HEK293 (cell line): ENCODE data around the gene CIROP.

Experiments used
- BCL11A ChIP-seq: fragments of 450-650 bp; formaldehyde crosslinking; IDR thresholded peaks from 2 replicates; pipeline ENCODE4 v1.5.1; 2016; ENCODE audit warnings: low read depth, missing biosample characterization, missing genetic modification characterization
- GFI1B ChIP-seq: fragments of 450-650 bp; formaldehyde crosslinking; IDR thresholded peaks from 2 replicates; pipeline ENCODE4 v1.5.1; 2016; ENCODE audit warnings: missing biosample characterization, missing genetic modification characterization
- HOXA7 ChIP-seq: sonication (generic); formaldehyde crosslinking; IDR thresholded peaks from 2 replicates; pipeline ENCODE4 v1.8.1; 2022; ENCODE audit warnings: missing genetic modification reagents, borderline replicate concordance
- IKZF3 ChIP-seq: fragments of 450-650 bp; IDR thresholded peaks from 2 replicates; pipeline ENCODE4 v1.5.0; 2018; ENCODE audit warnings: missing biosample characterization, mild to moderate bottlenecking, missing genetic modification characterization, moderate library complexity
- KLF9 ChIP-seq: fragments of 450-650 bp; formaldehyde crosslinking; IDR thresholded peaks from 2 replicates; pipeline ENCODE4 v1.5.1; 2016; ENCODE audit warnings: missing biosample characterization, missing genetic modification characterization, low read depth
- MYNN ChIP-seq: fragments of 450-650 bp; formaldehyde crosslinking; IDR thresholded peaks from 2 replicates; pipeline ENCODE4 v1.5.1; 2016; ENCODE audit warnings: missing biosample characterization, missing genetic modification characterization, borderline replicate concordance
- SCRT1 ChIP-seq: fragments of 450-650 bp; formaldehyde crosslinking; IDR thresholded peaks from 2 replicates; pipeline ENCODE4 v1.5.1; 2016; ENCODE audit warnings: missing biosample characterization, missing genetic modification characterization, borderline replicate concordance
- SETDB1 ChIP-seq: IDR thresholded peaks from one replicate; pipeline ENCODE4 v1.6.1; 2017; ENCODE audit warnings: mild to moderate bottlenecking, low read length, moderate library complexity, mixed read lengths; ENCODE audit not compliant: insufficient read length
- ZBTB17 ChIP-seq: fragments of 450-650 bp; formaldehyde crosslinking; IDR thresholded peaks from 2 replicates; pipeline ENCODE4 v1.5.1; 2016; ENCODE audit warnings: missing biosample characterization, missing genetic modification characterization
- ZBTB48 ChIP-seq: fragments of 450-650 bp; formaldehyde crosslinking; IDR thresholded peaks from 2 replicates; pipeline ENCODE4 v1.5.1; 2016; ENCODE audit warnings: missing biosample characterization, missing genetic modification characterization
- ZNF121 ChIP-seq: fragments of 450-650 bp; formaldehyde crosslinking; IDR thresholded peaks from 2 replicates; pipeline ENCODE4 v1.5.1; 2016; ENCODE audit warnings: missing biosample characterization, missing genetic modification characterization
- ZNF175 ChIP-seq: fragments of 450-650 bp; formaldehyde crosslinking; IDR thresholded peaks from 2 replicates; pipeline ENCODE4 v1.5.1; 2016; ENCODE audit warnings: missing biosample characterization, missing genetic modification characterization
- ZNF184 ChIP-seq: fragments of 450-650 bp; IDR thresholded peaks from 2 replicates; pipeline ENCODE4 v1.5.1; 2018; ENCODE audit warnings: missing biosample characterization, mild to moderate bottlenecking, missing genetic modification characterization
- ZNF23 ChIP-seq: fragments of 450-650 bp; formaldehyde crosslinking; IDR thresholded peaks from 2 replicates; pipeline ENCODE4 v1.5.1; 2016; ENCODE audit warnings: missing biosample characterization, missing genetic modification characterization, borderline replicate concordance
- ZNF248 ChIP-seq: fragments of 450-650 bp; formaldehyde crosslinking; IDR thresholded peaks from 2 replicates; pipeline ENCODE4 v1.5.1; 2017; ENCODE audit warnings: missing biosample characterization, missing genetic modification characterization
- ZNF292 ChIP-seq: fragments of 450-650 bp; formaldehyde crosslinking; IDR thresholded peaks from 2 replicates; pipeline ENCODE4 v1.5.1; 2016; ENCODE audit warnings: low read depth, missing biosample characterization, missing genetic modification characterization, borderline replicate concordance
- ZNF335 ChIP-seq: fragments of 450-650 bp; formaldehyde crosslinking; conservative IDR thresholded peaks from 2 replicates; pipeline ENCODE4 v1.5.1; 2016; ENCODE audit warnings: missing biosample characterization, missing genetic modification characterization
- ZNF423 ChIP-seq: fragments of 450-650 bp; formaldehyde crosslinking; IDR thresholded peaks from 2 replicates; pipeline ENCODE4 v1.5.1; 2016; ENCODE audit warnings: missing biosample characterization, missing genetic modification characterization
- ZNF510 ChIP-seq: fragments of 450-650 bp; formaldehyde crosslinking; IDR thresholded peaks from 2 replicates; pipeline ENCODE4 v1.5.1; 2018; ENCODE audit warnings: mild to moderate bottlenecking, missing genetic modification characterization, missing biosample characterization; ENCODE audit not compliant: insufficient replicate concordance
- ZNF521 ChIP-seq: fragments of 450-650 bp; formaldehyde crosslinking; IDR thresholded peaks from 2 replicates; pipeline ENCODE4 v1.5.1; 2017; ENCODE audit warnings: missing biosample characterization, mild to moderate bottlenecking, missing genetic modification characterization
- ZNF670 ChIP-seq: fragments of 450-650 bp; formaldehyde crosslinking; IDR thresholded peaks from 2 replicates; pipeline ENCODE4 v1.5.1; 2016; ENCODE audit warnings: missing biosample characterization, missing genetic modification characterization, low read depth
- ZNF701 ChIP-seq: fragments of 450-650 bp; formaldehyde crosslinking; IDR thresholded peaks from 2 replicates; pipeline ENCODE4 v1.5.1; 2016; ENCODE audit warnings: missing biosample characterization, missing genetic modification characterization
- ZNF707 ChIP-seq: fragments of 450-650 bp; formaldehyde crosslinking; IDR thresholded peaks from 2 replicates; pipeline ENCODE4 v1.5.1; 2016; ENCODE audit warnings: missing biosample characterization, missing genetic modification characterization
- ZNF768 ChIP-seq: fragments of 450-650 bp; formaldehyde crosslinking; IDR thresholded peaks from 2 replicates; pipeline ENCODE4 v1.5.1; 2018; ENCODE audit warnings: missing biosample characterization, mild to moderate bottlenecking, missing genetic modification characterization
- ZNF791 ChIP-seq: fragments of 450-650 bp; formaldehyde crosslinking; IDR thresholded peaks from 2 replicates; pipeline ENCODE4 v1.5.1; 2016; ENCODE audit warnings: missing biosample characterization, missing genetic modification characterization
- ZSCAN16 ChIP-seq: fragments of 450-650 bp; formaldehyde crosslinking; IDR thresholded peaks from 2 replicates; pipeline ENCODE4 v1.5.1; 2016; ENCODE audit warnings: missing biosample characterization, missing genetic modification characterization
- TF ChIP-seq, protein P1 (sequence below): fragments of 450-650 bp; IDR thresholded peaks from 2 replicates; pipeline ENCODE4 v1.5.1; 2018; ENCODE audit warnings: missing biosample characterization, mild to moderate bottlenecking, missing genetic modification characterization
- TF ChIP-seq, protein P2 (sequence below): fragments of 450-650 bp; formaldehyde crosslinking; IDR thresholded peaks from 2 replicates; pipeline ENCODE4 v1.5.1; 2016; ENCODE audit warnings: missing biosample characterization, missing genetic modification characterization
- TF ChIP-seq, protein P3 (sequence below): fragments of 450-650 bp; formaldehyde crosslinking; IDR thresholded peaks from 2 replicates; pipeline ENCODE4 v1.5.1; 2016; ENCODE audit warnings: missing biosample characterization, missing genetic modification characterization
- TF ChIP-seq, protein P4 (sequence below): fragments of 450-650 bp; formaldehyde crosslinking; IDR thresholded peaks from 2 replicates; pipeline ENCODE4; 2016; ENCODE audit warnings: missing biosample characterization, missing genetic modification characterization
- TF ChIP-seq, protein P5 (sequence below): fragments of 450-650 bp; formaldehyde crosslinking; IDR thresholded peaks from 2 replicates; pipeline ENCODE4 v1.5.1; 2016; ENCODE audit warnings: missing biosample characterization, missing genetic modification characterization

The CIROP gene

DNA sequence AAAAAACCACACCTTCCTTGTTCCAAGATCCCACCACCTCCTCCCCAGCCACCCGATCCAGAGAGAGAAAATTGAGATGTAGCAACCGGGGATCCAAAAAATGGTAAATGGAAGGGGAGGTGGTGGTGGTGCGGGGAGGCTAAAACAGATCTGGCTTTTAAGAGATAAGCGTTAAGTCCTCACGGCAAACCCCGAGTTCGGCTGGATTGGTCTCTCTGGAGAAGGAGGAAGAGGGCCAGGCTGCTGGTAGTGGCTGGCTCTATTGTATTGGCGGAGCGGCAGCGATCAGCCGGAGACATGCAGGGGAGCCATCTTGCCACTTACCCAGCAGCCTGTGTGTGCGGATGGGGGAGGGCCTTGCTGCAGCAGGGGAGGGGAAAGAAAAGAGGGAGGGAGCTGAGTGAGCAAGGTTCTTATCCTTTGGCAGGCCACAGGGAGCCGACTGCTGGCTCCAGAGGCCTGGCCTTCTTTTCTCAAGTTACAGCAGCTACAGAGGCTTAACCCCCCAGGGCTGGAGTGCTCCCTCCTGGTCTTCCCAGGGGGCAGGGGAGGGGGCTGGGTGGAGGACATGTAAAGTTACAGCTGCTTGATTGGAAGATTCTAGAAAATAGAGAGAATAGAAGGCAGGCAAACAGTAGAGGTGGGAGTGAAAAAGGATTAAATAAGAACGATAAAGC is 33.4 kb downstream of the CIROP start (continued):
- TF ChIP-seq ZNF121 (tag by site-specific recombination): no peak
- TF ChIP-seq ZBTB17: peak; percentile 88
- TF ChIP-seq BCL11A (tag by site-specific recombination): no peak
- TF ChIP-seq ZNF707 (tag by site-specific recombination): no peak
- TF ChIP-seq ZNF292 (tag by site-specific recombination): no peak
- peak; percentile 43; the same call in 1 of the 2 replicates for TF ChIP-seq KLF9 (tag by site-specific recombination)
- TF ChIP-seq ZNF248 (tag by site-specific recombination): no peak
- no peak for TF ChIP-seq ZNF768 (tag by site-specific recombination)
- no peak for TF ChIP-seq SETDB1
- TF ChIP-seq, protein P1, sequence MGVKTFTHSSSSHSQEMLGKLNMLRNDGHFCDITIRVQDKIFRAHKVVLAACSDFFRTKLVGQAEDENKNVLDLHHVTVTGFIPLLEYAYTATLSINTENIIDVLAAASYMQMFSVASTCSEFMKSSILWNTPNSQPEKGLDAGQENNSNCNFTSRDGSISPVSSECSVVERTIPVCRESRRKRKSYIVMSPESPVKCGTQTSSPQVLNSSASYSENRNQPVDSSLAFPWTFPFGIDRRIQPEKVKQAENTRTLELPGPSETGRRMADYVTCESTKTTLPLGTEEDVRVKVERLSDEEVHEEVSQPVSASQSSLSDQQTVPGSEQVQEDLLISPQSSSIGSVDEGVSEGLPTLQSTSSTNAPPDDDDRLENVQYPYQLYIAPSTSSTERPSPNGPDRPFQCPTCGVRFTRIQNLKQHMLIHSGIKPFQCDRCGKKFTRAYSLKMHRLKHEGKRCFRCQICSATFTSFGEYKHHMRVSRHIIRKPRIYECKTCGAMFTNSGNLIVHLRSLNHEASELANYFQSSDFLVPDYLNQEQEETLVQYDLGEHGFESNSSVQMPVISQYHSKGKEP: 0 out of 2 replicates have a peak, but pooled peaks have one; percentile 51
- TF ChIP-seq, protein P2, sequence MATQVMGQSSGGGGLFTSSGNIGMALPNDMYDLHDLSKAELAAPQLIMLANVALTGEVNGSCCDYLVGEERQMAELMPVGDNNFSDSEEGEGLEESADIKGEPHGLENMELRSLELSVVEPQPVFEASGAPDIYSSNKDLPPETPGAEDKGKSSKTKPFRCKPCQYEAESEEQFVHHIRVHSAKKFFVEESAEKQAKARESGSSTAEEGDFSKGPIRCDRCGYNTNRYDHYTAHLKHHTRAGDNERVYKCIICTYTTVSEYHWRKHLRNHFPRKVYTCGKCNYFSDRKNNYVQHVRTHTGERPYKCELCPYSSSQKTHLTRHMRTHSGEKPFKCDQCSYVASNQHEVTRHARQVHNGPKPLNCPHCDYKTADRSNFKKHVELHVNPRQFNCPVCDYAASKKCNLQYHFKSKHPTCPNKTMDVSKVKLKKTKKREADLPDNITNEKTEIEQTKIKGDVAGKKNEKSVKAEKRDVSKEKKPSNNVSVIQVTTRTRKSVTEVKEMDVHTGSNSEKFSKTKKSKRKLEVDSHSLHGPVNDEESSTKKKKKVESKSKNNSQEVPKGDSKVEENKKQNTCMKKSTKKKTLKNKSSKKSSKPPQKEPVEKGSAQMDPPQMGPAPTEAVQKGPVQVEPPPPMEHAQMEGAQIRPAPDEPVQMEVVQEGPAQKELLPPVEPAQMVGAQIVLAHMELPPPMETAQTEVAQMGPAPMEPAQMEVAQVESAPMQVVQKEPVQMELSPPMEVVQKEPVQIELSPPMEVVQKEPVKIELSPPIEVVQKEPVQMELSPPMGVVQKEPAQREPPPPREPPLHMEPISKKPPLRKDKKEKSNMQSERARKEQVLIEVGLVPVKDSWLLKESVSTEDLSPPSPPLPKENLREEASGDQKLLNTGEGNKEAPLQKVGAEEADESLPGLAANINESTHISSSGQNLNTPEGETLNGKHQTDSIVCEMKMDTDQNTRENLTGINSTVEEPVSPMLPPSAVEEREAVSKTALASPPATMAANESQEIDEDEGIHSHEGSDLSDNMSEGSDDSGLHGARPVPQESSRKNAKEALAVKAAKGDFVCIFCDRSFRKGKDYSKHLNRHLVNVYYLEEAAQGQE: peak; percentile 24; the same call in 1 of the 2 replicates
- no peak for TF ChIP-seq ZNF510 (tag by site-specific recombination)
- TF ChIP-seq ZNF23 (tag by site-specific recombination): no peak
- no peak for TF ChIP-seq HOXA7 (CRISPR knock-in tag)
- no peak for TF ChIP-seq SCRT1
- TF ChIP-seq, protein P3, sequence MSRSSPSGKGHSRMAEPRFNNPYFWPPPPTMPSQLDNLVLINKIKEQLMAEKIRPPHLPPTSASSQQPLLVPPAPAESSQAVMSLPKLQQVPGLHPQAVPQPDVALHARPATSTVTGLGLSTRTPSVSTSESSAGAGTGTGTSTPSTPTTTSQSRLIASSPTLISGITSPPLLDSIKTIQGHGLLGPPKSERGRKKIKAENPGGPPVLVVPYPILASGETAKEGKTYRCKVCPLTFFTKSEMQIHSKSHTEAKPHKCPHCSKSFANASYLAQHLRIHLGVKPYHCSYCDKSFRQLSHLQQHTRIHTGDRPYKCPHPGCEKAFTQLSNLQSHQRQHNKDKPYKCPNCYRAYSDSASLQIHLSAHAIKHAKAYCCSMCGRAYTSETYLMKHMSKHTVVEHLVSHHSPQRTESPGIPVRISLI: no peak
- peak; percentile 94 for TF ChIP-seq IKZF3 (tag by site-specific recombination)
- no peak for TF ChIP-seq ZNF701 (tag by site-specific recombination)
- TF ChIP-seq, protein P4, sequence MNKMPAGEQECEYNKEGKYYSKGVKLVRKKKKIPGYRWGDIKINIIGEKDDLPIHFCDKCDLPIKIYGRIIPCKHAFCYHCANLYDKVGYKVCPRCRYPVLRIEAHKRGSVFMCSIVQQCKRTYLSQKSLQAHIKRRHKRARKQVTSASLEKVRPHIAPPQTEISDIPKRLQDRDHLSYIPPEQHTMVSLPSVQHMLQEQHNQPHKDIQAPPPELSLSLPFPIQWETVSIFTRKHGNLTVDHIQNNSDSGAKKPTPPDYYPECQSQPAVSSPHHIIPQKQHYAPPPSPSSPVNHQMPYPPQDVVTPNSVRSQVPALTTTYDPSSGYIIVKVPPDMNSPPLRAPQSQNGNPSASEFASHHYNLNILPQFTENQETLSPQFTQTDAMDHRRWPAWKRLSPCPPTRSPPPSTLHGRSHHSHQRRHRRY (tag by site-specific recombination): no peak
- peak; percentile 76 for TF ChIP-seq ZSCAN16 (tag by site-specific recombination)
- no peak for TF ChIP-seq ZNF791
- TF ChIP-seq ZNF423: peak; percentile 95
- TF ChIP-seq ZNF521: no peak
- TF ChIP-seq ZNF175 (tag by site-specific recombination): no peak
- TF ChIP-seq GFI1B (tag by site-specific recombination): no peak
- no peak for TF ChIP-seq MYNN (tag by site-specific recombination)
- TF ChIP-seq ZBTB48 (tag by site-specific recombination): no peak
- TF ChIP-seq ZNF670: no peak
- TF ChIP-seq, protein P5, sequence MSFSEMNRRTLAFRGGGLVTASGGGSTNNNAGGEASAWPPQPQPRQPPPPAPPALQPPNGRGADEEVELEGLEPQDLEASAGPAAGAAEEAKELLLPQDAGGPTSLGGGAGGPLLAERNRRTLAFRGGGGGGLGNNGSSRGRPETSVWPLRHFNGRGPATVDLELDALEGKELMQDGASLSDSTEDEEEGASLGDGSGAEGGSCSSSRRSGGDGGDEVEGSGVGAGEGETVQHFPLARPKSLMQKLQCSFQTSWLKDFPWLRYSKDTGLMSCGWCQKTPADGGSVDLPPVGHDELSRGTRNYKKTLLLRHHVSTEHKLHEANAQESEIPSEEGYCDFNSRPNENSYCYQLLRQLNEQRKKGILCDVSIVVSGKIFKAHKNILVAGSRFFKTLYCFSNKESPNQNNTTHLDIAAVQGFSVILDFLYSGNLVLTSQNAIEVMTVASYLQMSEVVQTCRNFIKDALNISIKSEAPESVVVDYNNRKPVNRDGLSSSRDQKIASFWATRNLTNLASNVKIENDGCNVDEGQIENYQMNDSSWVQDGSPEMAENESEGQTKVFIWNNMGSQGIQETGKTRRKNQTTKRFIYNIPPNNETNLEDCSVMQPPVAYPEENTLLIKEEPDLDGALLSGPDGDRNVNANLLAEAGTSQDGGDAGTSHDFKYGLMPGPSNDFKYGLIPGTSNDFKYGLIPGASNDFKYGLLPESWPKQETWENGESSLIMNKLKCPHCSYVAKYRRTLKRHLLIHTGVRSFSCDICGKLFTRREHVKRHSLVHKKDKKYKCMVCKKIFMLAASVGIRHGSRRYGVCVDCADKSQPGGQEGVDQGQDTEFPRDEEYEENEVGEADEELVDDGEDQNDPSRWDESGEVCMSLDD: no peak
- peak; percentile 25; the same call in 1 of the 2 replicates for TF ChIP-seq ZNF335 (tag by site-specific recombination)
- TF ChIP-seq ZNF184: no peak
